ENCODE measurements around the gene AGPAT1.
A peak's percentile ranks its signal among the peaks of the same experiment; 100 is the strongest.
"Not testable (repeated sequence)": the region's sequence is repeated elsewhere in the genome, so short reads cannot be mapped to it uniquely, and the experiment has no call there.

The AGPAT1 gene

DNA sequence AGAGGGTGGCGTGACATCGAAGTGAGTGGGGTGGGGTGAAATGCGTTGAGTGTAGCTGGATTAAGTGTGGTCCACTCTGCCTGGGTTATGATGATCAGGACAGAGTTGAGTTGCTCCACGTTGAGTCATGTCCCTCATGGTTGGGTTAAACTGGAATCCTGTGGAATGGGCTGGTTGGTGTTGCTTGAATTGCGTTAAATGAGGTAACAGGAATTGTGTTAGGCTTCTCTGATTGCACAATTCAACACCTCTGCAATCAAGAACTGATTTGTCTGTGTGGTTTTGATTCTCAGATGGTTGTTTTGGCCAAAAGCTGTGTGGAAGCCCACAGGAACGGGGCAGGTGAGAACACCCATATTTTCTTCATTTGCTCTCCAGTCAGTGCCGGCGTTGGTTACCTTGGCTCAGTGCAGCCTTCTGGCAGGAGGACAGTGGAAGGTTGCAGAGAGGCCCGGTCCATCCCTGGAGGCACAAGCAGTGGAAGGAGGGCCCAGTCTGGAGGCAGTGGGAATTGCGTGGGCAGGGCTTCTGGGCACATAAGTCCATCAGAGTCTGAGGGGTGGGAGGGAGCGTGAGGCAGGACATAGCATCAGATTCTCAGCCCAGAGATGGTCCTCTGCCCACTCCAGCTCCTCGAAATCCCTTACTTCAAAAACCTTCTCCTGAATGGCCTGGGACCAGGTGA, 36.3 kb upstream of the AGPAT1 start:
- H3K9me3 ChIP-seq (ENCODE audit: low read length): no peaks in the 10 kb centered on the region
- no peak overlapping the region for H3K4me3 ChIP-seq (ENCODE audit: low read length)
- H3K36me3 ChIP-seq (ENCODE audit: insufficient read depth, low read length): no peaks in the 10 kb centered on the region
- H3K4me1 ChIP-seq (ENCODE audit: insufficient read depth, low read length): no peaks in the 10 kb centered on the region
- H2AFZ ChIP-seq (ENCODE audit: low read depth, low read length): no peak overlapping the region
- peaks cover 18% of the 10 kb centered on the region for H3K27me3 ChIP-seq (ENCODE audit: insufficient read depth, low read length)

DNA sequence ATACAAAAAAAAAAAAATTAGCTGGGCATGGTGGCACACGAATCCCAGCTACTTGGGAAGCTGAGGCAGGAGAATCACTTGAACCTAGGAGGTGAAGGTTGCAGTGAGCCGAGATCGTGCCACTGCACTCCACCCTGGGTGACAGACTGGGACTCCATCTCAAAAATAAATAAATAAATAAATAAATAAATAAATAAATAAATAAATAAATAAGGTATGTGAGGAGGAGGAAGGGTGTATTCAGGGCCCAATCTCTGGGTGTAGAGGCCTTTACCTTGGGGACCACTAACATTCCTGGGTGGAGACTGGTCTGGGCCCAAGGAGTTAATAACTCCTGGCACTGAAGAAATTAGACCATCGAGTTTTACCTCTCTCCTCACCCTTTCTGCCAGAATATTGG, 35.5 kb upstream of the AGPAT1 start:
- not testable (repeated sequence) for H3K4me3 ChIP-seq (ENCODE audit: low read length); H3K36me3 ChIP-seq (ENCODE audit: insufficient read depth, low read length); H3K9me3 ChIP-seq (ENCODE audit: low read length); H2AFZ ChIP-seq (ENCODE audit: low read depth, low read length); H3K4me1 ChIP-seq (ENCODE audit: insufficient read depth, low read length)
- H3K27me3 ChIP-seq (ENCODE audit: insufficient read depth, low read length): peaks cover 18% of the 10 kb centered on the region

- H3K36me3 ChIP-seq (ENCODE audit: insufficient read depth, low read length): no peaks in the 10 kb centered on the region
- H3K4me1 ChIP-seq (ENCODE audit: insufficient read depth, low read length): no peaks in the 10 kb centered on the region
- peaks cover 17% of the 10 kb centered on the region for H3K27me3 ChIP-seq (ENCODE audit: insufficient read depth, low read length)
- H3K9me3 ChIP-seq (ENCODE audit: low read length): no peaks in the 10 kb centered on the region
- no peak overlapping the region for H3K4me3 ChIP-seq (ENCODE audit: low read length)
- H2AFZ ChIP-seq (ENCODE audit: low read depth, low read length): no peak overlapping the region
Observed at GRCh38 chr6:32210191-32210601, 34.3 kb upstream of the AGPAT1 start.

GRCh38 chr6:32208996-32209395, 33.1 kb upstream of the AGPAT1 start:
- H3K36me3 ChIP-seq (ENCODE audit: insufficient read depth, low read length): no peaks in the 10 kb centered on the region
- H2AFZ ChIP-seq (ENCODE audit: low read depth, low read length): no peak overlapping the region
- peaks cover 2% of the 10 kb centered on the region for H3K4me1 ChIP-seq (ENCODE audit: insufficient read depth, low read length)
- peaks cover 13% of the 10 kb centered on the region for H3K27me3 ChIP-seq (ENCODE audit: insufficient read depth, low read length)
- H3K4me3 ChIP-seq (ENCODE audit: low read length): no peak overlapping the region
- no peaks in the 10 kb centered on the region for H3K9me3 ChIP-seq (ENCODE audit: low read length)

DNA sequence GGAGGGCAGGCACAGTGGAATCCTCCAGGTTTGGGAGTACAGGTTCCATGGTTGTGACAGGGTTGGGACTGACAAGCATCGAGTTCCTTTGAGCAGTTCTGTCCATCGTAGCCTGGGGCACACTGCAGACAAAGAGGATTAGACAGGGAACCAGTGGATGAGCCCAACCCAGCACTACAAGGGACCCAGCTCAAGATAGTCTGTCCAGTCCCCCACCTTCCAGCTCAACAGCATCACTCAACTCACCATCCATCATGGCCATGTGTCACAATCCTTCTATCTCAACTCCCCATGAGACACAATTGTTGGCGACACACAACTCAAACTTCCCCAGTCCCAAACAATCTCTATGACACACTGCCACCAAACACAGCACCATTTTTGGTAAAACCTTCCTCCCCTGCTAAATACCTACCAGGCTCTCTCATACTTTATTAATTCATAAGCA, 28.4 kb upstream of the AGPAT1 start:
- Histone ChIP-seq H3K27me3 (ENCODE audit: insufficient read depth, low read length) (no peaks in the 10 kb centered on the region), H2AFZ (ENCODE audit: low read depth, low read length) (no peak overlapping the region), H3K9me3 (ENCODE audit: low read length) (no peaks in the 10 kb centered on the region), H3K4me3 (ENCODE audit: low read length) (no peak overlapping the region), H3K36me3 (ENCODE audit: insufficient read depth, low read length) (no peaks in the 10 kb centered on the region), H3K4me1 (ENCODE audit: insufficient read depth, low read length) (peaks cover 15% of the 10 kb centered on the region)

DNA sequence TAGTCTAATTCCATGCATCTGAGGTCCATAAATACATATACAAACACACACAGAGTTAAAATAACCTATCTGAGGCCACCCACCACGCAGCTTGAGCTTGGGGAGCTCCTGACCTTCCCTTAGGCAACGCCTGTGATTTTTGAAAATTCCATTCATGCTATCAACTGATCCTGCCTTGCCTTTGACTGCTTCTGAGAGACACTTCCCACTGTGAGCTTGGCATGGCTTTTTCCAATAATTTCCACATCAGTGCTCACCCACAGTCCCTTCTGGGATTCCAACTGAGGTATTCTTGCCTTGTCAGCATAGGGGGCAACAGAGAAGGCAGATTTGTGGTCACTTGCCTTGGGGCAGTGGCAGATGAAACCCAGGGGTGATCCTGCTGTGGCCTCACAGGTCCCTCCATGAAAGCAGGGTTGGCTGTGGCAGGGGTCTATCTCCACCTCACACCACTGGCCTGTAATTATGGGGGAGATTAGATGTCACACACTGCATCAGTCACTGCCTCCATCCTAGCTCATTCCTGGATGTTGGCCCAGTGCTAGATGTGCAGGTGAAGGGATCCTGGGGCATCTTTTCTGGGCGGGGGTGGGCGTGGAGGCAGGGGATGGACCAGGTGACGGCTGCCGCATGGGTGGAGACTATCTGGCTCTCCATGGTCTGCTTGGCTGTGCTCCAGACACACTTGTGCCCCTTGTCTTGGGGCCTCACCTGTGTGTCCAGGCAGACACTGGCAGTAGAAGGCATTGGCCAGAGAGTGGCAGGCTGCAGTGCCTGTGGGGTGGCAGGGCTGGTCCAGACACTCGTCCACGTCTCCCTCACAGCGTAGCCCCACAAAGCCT, 27.8 kb upstream of the AGPAT1 start:
- Histone ChIP-seq H3K4me3 (ENCODE audit: low read length) (no peak overlapping the region), H3K36me3 (ENCODE audit: insufficient read depth, low read length) (no peaks in the 10 kb centered on the region), H2AFZ (ENCODE audit: low read depth, low read length) (no peak overlapping the region), H3K9me3 (ENCODE audit: low read length) (no peaks in the 10 kb centered on the region), H3K4me1 (ENCODE audit: insufficient read depth, low read length) (peaks cover 15% of the 10 kb centered on the region), H3K27me3 (ENCODE audit: insufficient read depth, low read length) (no peaks in the 10 kb centered on the region)

- Histone ChIP-seq H3K9me3 (ENCODE audit: low read length) (no peaks in the 10 kb centered on the region), H3K4me3 (ENCODE audit: low read length) (no peak overlapping the region), H2AFZ (ENCODE audit: low read depth, low read length) (no peak overlapping the region), H3K36me3 (ENCODE audit: insufficient read depth, low read length) (no peaks in the 10 kb centered on the region), H3K4me1 (ENCODE audit: insufficient read depth, low read length) (peaks cover 16% of the 10 kb centered on the region), H3K27me3 (ENCODE audit: insufficient read depth, low read length) (no peaks in the 10 kb centered on the region)
Observed at GRCh38 chr6:32202186-32202585, 26.3 kb upstream of the AGPAT1 start.

DNA sequence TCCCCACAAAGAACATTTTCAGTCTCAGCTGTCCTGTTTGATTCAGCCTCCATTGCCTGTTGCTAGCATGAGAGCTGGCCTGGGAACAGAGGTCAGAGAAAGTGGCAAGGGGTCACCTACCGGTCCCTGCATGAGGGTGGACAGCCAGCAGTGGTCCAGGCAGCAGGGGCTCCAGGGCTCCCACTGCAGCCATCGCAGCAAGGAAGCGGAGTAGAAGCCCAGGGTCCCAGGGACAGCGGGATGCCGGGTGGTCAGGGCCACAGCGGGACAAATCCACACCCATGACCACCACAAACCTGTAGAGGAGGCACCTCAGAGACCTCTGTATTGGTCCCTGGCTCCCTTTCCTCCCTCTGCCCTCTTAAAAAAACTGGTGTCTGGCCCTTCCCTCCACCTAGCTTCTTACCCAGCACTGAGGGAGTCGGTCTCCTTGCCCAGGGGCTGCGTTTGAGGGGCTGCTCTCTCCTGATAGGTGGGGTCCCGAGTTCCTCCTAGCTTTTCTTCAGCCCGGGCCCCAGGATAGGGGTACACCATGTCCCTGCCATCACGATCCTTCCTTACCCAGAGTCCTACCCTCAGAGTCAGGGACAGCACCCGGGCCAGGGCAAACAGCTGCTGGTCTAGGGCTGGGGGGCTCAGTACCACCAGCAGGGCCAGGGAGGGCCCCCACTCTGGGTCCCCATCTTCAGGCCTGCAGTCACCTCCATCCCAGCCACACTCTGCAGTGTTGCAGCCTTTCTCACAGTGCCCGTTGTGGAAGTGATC, 25.0 kb upstream of the AGPAT1 start:
- Histone ChIP-seq H3K4me1 (ENCODE audit: insufficient read depth, low read length) (peaks cover 26% of the 10 kb centered on the region), H3K36me3 (ENCODE audit: insufficient read depth, low read length) (no peaks in the 10 kb centered on the region), H3K4me3 (ENCODE audit: low read length) (no peak overlapping the region), H2AFZ (ENCODE audit: low read depth, low read length) (no peak overlapping the region), H3K27me3 (ENCODE audit: insufficient read depth, low read length) (no peaks in the 10 kb centered on the region), H3K9me3 (ENCODE audit: low read length) (no peaks in the 10 kb centered on the region)

- Histone ChIP-seq H3K4me3 (ENCODE audit: low read length) (no peak overlapping the region), H2AFZ (ENCODE audit: low read depth, low read length) (no peak overlapping the region), H3K36me3 (ENCODE audit: insufficient read depth, low read length) (no peaks in the 10 kb centered on the region), H3K4me1 (ENCODE audit: insufficient read depth, low read length) (peaks cover 35% of the 10 kb centered on the region), H3K9me3 (ENCODE audit: low read length) (no peaks in the 10 kb centered on the region), H3K27me3 (ENCODE audit: insufficient read depth, low read length) (no peaks in the 10 kb centered on the region)
Observed at GRCh38 chr6:32198866-32199265, 23.0 kb upstream of the AGPAT1 start.

- no peaks in the 10 kb centered on the region for H3K27me3 ChIP-seq (ENCODE audit: insufficient read depth, low read length)
- H3K36me3 ChIP-seq (ENCODE audit: insufficient read depth, low read length): no peaks in the 10 kb centered on the region
- no peaks in the 10 kb centered on the region for H3K9me3 ChIP-seq (ENCODE audit: low read length)
- no peak overlapping the region for H2AFZ ChIP-seq (ENCODE audit: low read depth, low read length)
- H3K4me1 ChIP-seq (ENCODE audit: insufficient read depth, low read length): peaks cover 29% of the 10 kb centered on the region
- H3K4me3 ChIP-seq (ENCODE audit: low read length): no peak overlapping the region
Observed at GRCh38 chr6:32198345-32198696, 22.4 kb upstream of the AGPAT1 start.

DNA sequence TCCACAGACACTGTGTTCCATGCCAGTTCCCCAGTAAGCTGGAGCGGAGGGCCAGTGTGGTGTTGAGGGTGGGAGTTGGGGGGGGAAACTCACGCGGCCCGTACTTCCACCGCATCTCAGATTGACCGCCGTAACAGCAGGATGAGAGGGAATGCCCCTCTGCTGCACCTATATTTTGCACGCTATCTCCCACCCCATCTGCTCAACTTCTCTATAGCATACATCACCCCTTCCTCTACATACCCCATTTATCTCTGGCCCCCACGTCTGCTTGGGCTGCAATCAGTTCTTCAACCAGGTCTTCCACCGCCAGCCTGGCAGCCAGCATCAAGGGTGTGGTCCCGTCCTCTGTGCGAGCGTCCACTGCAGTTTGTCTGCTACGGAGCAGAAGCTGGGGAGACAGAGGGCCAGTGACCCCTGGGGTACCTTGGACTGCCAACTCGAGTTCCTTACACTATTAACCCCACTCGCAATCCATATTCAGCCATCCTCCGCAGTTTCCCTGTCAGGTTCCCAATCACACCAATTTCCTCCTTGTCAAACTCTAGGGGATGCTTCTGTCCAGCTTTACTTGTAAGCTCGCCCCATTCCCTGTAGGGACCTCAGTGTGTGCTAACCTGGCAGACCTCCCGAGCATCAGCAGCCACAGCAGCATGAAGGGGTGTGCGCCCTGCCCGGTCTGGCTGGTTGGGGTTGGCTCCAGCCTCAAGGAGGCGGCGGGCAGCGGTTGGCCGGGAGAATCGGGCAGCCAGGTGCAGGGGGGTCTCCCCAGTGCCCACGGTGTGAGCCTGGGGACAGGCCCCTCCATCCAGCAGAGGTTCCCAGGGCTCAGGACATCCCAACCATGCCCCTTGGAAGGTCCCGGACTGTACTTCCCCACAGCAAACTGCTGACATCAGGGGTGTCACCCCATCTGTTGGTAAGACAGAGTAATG, 21.1 kb upstream of the AGPAT1 start:
- peak overlapping the region; percentile 64 for H3K4me3 ChIP-seq (ENCODE audit: low read length)
- no peak overlapping the region for H2AFZ ChIP-seq (ENCODE audit: low read depth, low read length)
- no peaks in the 10 kb centered on the region for H3K36me3 ChIP-seq (ENCODE audit: insufficient read depth, low read length)
- H3K27me3 ChIP-seq (ENCODE audit: insufficient read depth, low read length): no peaks in the 10 kb centered on the region
- H3K4me1 ChIP-seq (ENCODE audit: insufficient read depth, low read length): peaks cover 22% of the 10 kb centered on the region
- H3K9me3 ChIP-seq (ENCODE audit: low read length): no peaks in the 10 kb centered on the region

DNA sequence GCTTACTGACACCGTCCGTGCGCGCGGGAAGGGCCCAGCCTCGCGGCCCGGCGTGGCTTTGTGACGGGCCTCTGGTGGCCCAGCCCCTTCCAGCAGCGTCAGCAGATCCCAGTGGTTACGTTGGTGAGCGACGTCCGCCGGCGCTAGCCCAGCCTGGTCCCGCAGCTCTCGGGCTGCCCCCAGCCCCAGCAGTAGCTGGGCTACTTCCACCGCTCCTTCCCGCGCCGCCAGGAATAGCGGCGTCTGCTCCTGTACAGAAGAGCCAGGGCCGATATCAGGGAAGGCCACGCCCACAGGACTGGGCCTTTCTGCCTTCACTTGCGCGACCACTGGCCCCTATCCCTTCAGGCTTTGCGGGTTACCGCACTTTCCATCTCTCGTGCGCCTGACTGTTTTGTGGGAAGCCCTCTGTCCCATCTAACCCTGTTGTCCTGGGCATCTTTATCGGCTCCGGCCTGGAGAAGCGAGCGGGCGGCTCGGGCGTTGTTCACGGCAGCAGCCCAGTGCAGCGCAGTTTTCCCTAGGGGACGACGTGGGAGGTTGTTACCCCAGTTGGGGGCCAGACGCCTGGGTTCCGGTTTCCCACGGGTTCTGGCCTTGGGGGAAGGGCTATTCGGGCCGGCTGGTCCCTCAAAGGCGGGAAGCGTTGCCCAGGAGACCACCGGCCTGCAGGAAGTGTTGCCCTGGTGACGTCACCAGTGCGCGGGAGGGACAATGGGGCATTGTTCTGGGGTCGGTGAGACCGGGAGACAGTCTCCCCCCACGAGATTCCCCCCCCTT, 20.2 kb upstream of the AGPAT1 start:
- Histone ChIP-seq H3K4me1 (ENCODE audit: insufficient read depth, low read length) (peaks cover 25% of the 10 kb centered on the region), H3K4me3 (ENCODE audit: low read length) (peak overlapping the region; percentile 64), H3K27me3 (ENCODE audit: insufficient read depth, low read length) (no peaks in the 10 kb centered on the region), H2AFZ (ENCODE audit: low read depth, low read length) (no peak overlapping the region), H3K36me3 (ENCODE audit: insufficient read depth, low read length) (no peaks in the 10 kb centered on the region), H3K9me3 (ENCODE audit: low read length) (no peaks in the 10 kb centered on the region)
